GM21825 (cell line): ENCODE data around the gene COX5A.

Source experiments
- ATAC-seq: cut with Tn5 transposase; IDR thresholded peaks from one replicate; pipeline ENCODE4 v1.9.1; 2021; ENCODE audit warnings: mild to moderate bottlenecking, moderate library complexity; ENCODE audit not compliant: unreplicated experiment

COX5A gene

GRCh38 chr15:74873036-74873755 lies 64.7 kb downstream of the COX5A start, which contains the start of gene SCAMP2:
SCAMP2 (minus strand) TSS chr15:74873365; CDS start chr15:74873255, 110 bp downstream.
- peak; percentile 71 for ATAC-seq

GRCh38 chr15:74872702-74873035 lies 65.2 kb downstream of the COX5A start:
- ATAC-seq, result no peak

GRCh38 chr15:74870436-74871215 lies 67.2 kb downstream of the COX5A start:
- no peak for ATAC-seq
